Colonic mucosa (tissue), 4 donors: ENCODE data around the gene CADPS. TPM values are rescaled to one million over a fixed set of nuclear protein-coding genes. Genes with fewer than 3 reads are reported as not detected.

Source experiments
- DNase-seq: peaks from one replicate; pipeline ENCODE4 v3.0.0-alpha.2; 2020
- H3K27ac ChIP-seq: fragments of 200-600 bp; one replicate; pipeline ENCODE4 v1.8.0; 2021
- H3K27me3 ChIP-seq: fragments of 200-600 bp; one replicate; pipeline ENCODE4 v1.8.0; 2021
- H3K36me3 ChIP-seq: fragments of 200-600 bp; one replicate; pipeline ENCODE4 v1.8.0; 2021
- H3K4me1 ChIP-seq: fragments of 200-600 bp; one replicate; pipeline ENCODE4 v1.8.0; 2021; ENCODE audit warnings: mild to moderate bottlenecking
- H3K4me3 ChIP-seq: fragments of 200-600 bp; one replicate; pipeline ENCODE4 v1.8.0; 2021
- H3K9ac ChIP-seq, 2 donors: one replicate each; pipeline ENCODE4 v1.7.0; 2013; ENCODE audit warnings: control low read depth in 2 of 2, low read depth in 2 of 2, low read length in 2 of 2
- H3K9me3 ChIP-seq: fragments of 200-600 bp; one replicate; pipeline ENCODE4 v1.8.0; 2021
- intact Hi-C: fragments of 100-400 bp; cut with DNase I; formaldehyde crosslinking; loops from one replicate; pipeline ENCODE4 v1.14.1; 2022
- total RNA-seq, 2 donors: library from RNA; stranded (reverse); fragmentation: NEBNext Ultra II Directional in 1 of 2; extraction: Animal tissue kit (Norgen Biotek cat#: 25700) in 1 of 2; gene quantifications; one replicate each; pipeline ENCODE4 v1.2.1, GENCODE V29; 2021
- TF ChIP-seq, protein P1 (sequence below): fragments of 200-600 bp; IDR thresholded peaks from one replicate; pipeline ENCODE4 v1.8.0; 2022; ENCODE audit warnings: antibody characterized with exemption, mild to moderate bottlenecking
- donor health status: healthy.
- donor health status: DM: no; HTN: no; CAD: no.
- donor health status: DM: no; HTN: no; CAD: no.

The CADPS gene
- total RNA-seq, 2 donors from 2014 or later, result 2.9 to 6.1 TPM

- H3K4me3 ChIP-seq, result no peak overlapping the region
- TF ChIP-seq, protein P1, sequence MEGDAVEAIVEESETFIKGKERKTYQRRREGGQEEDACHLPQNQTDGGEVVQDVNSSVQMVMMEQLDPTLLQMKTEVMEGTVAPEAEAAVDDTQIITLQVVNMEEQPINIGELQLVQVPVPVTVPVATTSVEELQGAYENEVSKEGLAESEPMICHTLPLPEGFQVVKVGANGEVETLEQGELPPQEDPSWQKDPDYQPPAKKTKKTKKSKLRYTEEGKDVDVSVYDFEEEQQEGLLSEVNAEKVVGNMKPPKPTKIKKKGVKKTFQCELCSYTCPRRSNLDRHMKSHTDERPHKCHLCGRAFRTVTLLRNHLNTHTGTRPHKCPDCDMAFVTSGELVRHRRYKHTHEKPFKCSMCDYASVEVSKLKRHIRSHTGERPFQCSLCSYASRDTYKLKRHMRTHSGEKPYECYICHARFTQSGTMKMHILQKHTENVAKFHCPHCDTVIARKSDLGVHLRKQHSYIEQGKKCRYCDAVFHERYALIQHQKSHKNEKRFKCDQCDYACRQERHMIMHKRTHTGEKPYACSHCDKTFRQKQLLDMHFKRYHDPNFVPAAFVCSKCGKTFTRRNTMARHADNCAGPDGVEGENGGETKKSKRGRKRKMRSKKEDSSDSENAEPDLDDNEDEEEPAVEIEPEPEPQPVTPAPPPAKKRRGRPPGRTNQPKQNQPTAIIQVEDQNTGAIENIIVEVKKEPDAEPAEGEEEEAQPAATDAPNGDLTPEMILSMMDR, result no peak
- H3K36me3 ChIP-seq, result no peaks in the 10 kb centered on the region
- no peak for DNase-seq
- no peaks in the 10 kb centered on the region for H3K27me3 ChIP-seq
- H3K27ac ChIP-seq, result no peak overlapping the region
- no peaks in the 10 kb centered on the region for H3K9me3 ChIP-seq
- H3K4me1 ChIP-seq, result no peaks in the 10 kb centered on the region
- H3K9ac ChIP-seq, result no peak overlapping the region
- intact Hi-C loops, result no loop called here
Measured at GRCh38 chr3:62815981-62816380, 59.2 kb downstream of the CADPS start.

GRCh38 chr3:62812631-62813030 lies 62.6 kb downstream of the CADPS start:
- Histone ChIP-seq H3K4me3 (no peak overlapping the region), H3K9me3 (no peaks in the 10 kb centered on the region), H3K4me1 (no peaks in the 10 kb centered on the region), H3K9ac (no peak overlapping the region), H3K27ac (no peak overlapping the region), H3K27me3 (no peaks in the 10 kb centered on the region), H3K36me3 (no peaks in the 10 kb centered on the region)
- TF ChIP-seq, protein P1, result no peak
- intact Hi-C loops, result no loop called here
- DNase-seq, result no peak

DNA sequence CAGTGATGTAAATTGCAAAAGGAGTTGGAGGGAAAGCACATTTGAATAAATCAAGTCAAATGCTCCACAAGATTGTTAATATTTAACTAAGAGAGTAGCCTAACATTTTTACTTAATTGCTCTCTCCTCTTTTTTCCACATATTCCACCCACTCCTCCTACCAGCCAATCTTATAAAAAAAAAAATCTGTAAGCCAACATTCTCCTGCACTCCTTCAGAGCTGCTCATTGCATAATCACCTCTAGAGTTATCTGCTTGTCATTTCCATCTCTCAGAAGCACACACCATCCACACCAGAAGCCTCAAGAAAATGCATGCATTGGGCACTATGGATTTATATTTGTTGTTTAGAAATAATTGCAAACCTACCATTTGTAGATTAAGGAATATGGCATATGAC lies 64.1 kb downstream of the CADPS start:
- Histone ChIP-seq H3K4me1 (no peaks in the 10 kb centered on the region), H3K9me3 (no peaks in the 10 kb centered on the region), H3K9ac (no peak overlapping the region), H3K4me3 (no peak overlapping the region), H3K27ac (no peak overlapping the region), H3K27me3 (no peaks in the 10 kb centered on the region), H3K36me3 (no peaks in the 10 kb centered on the region)
- intact Hi-C loops, result no loop called here
- DNase-seq, result no peak
- TF ChIP-seq, protein P1, result no peak

- TF ChIP-seq, protein P1, result no peak
- no peak overlapping the region for H3K4me3 ChIP-seq
Measured at GRCh38 chr3:62809369-62809768, 65.8 kb downstream of the CADPS start.

DNA sequence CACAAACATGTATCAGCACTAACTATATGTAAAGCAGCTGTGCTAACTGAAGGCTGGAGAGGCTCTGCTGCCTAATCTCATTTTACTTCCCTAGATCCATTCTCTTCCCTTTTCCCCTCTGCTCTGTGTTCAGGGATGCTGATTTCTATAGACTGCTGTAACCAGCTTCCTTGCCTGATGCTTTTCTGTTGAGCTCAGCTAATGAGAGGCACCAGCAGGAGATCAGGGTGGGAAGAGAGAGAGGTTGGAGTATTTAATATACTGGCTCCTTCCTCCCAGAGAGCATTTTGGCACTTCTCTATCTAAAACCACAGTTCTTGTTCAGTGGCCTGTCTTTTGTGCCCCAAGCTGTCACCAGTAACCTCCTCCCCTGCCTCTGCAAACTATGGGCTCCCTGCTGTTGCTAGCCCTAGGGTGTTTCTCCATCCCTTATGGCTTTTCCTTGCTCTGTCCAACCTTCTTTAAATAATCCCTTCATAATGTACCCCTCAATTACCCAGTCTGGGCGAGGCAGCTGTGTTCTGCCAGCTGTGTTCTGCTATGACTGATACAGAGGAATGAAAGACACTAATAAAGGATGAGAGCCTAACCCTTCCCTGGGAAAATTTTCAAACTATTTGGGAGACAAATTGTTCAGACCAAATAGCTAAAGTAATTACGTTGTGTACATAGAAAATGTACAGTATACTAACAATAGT lies 69.5 kb downstream of the CADPS start:
- DNase-seq, result no peak
- intact Hi-C loops, result no loop called here
- H3K27me3 ChIP-seq, result no peaks in the 10 kb centered on the region
- no peaks in the 10 kb centered on the region for H3K36me3 ChIP-seq
- H3K4me1 ChIP-seq, result no peaks in the 10 kb centered on the region
- no peak overlapping the region for H3K4me3 ChIP-seq
- TF ChIP-seq, protein P1, result no peak
- no peaks in the 10 kb centered on the region for H3K9me3 ChIP-seq
- H3K9ac ChIP-seq, result no peak overlapping the region
- H3K27ac ChIP-seq, result no peak overlapping the region

More at GRCh38 chr3:62809369-62809768, 65.8 kb downstream of the CADPS start:
- H3K4me1 ChIP-seq, result no peaks in the 10 kb centered on the region
- no peak overlapping the region for H3K27ac ChIP-seq
- no peak overlapping the region for H3K9ac ChIP-seq
- no peak for DNase-seq
- intact Hi-C loops, result no loop called here
- no peaks in the 10 kb centered on the region for H3K27me3 ChIP-seq
- H3K36me3 ChIP-seq, result no peaks in the 10 kb centered on the region
- no peaks in the 10 kb centered on the region for H3K9me3 ChIP-seq
